Left lobe of liver (tissue), 2 donors: ENCODE measurements around the gene RTN4RL1. TPM values are rescaled to one million over a fixed set of nuclear protein-coding genes. Genes with fewer than 3 reads are reported as not detected.
"Not testable (repeated sequence)": the region's sequence is repeated elsewhere in the genome, so short reads cannot be mapped to it uniquely, and the experiment has no call there.

Experiments used
- ATAC-seq: fragments of 200-7000 bp; cut with Tn5 transposase; one replicate; pipeline ENCODE4 v1.9.1; 2020; ENCODE audit warnings: mild to moderate bottlenecking, moderate library complexity
- DNase-seq: peaks from one replicate; pipeline ENCODE4 v3.0.0-alpha.2; 2020; ENCODE audit warnings: low spot score
- total RNA-seq: library from RNA; stranded (reverse); gene quantifications from one replicate; pipeline ENCODE4 v1.2.1, GENCODE V29; 2021
- donor health status: DM: no; HTN: no; CAD: no; lungs with moderate emphysema.
- donor health status: DM: no; HTN: yes; CAD: no.

The RTN4RL1 gene
- total RNA-seq, 1 donor from 2014 or later, result 1.8 TPM

GRCh38 chr17:2008332-2009126 is 16.6 kb downstream of the RTN4RL1 start:
- DNase-seq, result no peak
- no peak for ATAC-seq

DNA sequence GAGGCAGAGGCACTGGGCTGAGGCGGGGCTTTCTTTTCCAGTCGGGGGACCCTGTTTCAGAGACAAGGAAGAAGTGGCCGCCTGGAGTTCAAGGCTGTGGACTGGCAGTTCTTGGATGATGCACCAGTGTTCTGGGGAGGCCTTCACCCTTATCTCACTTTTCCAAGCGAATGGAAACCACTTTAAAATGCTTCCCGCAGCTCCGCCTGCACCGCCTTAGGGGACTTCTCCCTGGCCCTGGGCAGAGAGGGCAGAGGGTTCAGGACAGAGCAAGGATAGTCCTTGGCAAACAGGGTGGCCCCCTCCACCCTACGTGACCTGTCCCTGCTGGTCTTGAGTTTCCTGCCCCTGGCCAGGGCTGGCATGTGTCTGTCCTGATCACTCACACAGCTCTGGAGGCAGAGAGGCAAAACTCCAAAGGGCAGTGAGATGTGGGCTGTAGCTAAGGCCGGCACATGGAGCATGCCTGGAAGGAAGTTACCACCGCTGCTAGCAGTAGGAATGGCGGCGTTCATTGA is 20.6 kb downstream of the RTN4RL1 start:
- DNase-seq (peak; percentile 84), ATAC-seq (peak; percentile 60)

- no peak for ATAC-seq
- DNase-seq, result no peak
These were observed 21.6 kb downstream of the RTN4RL1 start for GRCh38 chr17:2003525-2003924.

DNA sequence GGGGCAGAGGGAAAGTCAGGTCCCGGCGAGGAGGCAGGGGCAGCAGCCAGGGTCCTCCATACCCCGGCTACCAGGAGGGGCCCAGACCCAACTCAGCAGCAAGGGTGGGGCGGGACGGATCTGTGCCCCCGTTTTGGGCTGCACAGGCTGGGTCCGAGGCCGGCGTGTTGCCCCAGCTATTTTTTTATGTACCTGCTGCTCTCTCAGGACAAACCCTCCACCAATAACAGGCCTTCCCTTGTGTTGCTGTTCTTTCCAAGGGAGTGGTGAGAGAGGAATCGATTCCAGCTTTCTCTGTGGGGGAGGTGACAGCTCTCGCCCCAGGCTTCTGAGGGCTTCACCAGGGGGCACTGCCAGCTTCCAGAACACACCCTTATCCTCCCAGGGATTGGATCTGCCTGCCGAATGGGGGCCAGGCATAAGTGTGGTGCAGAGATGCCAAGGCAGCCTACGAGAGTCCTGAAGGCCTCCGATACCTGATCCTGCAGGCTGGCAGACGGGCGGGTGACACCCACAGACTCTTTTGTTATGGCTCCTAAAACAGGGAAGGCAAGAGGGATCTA is 22.3 kb downstream of the RTN4RL1 start:
- ATAC-seq, result peak; percentile 19
- DNase-seq, result peak; percentile 59

GRCh38 chr17:1999557-2000251 is 25.4 kb downstream of the RTN4RL1 start:
- ATAC-seq, result peak; percentile 54
- DNase-seq, result peak; percentile 85

DNA sequence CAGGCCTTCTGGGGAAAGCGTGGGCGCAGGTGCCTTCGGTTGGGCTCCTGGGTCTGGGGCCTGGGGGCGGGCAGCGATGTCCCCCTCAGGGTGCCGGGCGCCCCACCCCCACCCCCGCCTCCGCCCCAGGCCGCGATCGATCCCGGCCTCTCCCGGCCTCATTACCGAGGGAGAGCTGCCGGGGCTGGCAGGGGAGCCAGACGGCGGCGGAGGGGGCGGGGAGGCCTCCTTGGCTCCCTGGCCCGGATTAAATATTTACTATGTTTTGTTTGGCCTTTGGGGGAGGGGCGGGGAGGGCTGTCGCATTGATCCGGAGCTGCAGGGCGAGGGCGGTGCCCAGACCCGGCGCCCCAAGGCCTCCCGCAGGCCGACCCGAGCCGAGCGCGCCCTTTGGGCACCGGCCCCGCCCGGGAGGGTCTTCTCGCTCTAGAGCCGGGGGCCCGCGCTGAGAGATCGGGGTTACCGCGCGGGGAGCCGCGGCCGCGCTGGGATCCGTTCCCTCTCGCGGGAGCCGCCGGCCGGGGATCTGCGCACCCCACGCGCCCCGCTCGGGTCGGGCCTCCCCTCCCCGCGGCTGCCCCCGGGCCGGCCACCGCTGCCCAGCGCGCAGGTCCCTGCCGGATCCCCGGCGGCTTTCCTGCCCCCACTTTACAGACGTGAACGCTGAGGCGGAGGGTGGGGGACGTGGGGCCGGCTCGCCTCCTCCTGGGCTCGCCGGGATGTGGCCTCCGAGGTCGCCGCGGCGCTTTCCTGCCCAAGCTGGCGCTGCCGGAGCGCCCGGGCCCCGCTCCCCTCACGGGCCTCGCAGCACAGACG is 27.0 kb downstream of the RTN4RL1 start:
- ATAC-seq, result peak; percentile 66
- DNase-seq, result peak; percentile 94

DNA sequence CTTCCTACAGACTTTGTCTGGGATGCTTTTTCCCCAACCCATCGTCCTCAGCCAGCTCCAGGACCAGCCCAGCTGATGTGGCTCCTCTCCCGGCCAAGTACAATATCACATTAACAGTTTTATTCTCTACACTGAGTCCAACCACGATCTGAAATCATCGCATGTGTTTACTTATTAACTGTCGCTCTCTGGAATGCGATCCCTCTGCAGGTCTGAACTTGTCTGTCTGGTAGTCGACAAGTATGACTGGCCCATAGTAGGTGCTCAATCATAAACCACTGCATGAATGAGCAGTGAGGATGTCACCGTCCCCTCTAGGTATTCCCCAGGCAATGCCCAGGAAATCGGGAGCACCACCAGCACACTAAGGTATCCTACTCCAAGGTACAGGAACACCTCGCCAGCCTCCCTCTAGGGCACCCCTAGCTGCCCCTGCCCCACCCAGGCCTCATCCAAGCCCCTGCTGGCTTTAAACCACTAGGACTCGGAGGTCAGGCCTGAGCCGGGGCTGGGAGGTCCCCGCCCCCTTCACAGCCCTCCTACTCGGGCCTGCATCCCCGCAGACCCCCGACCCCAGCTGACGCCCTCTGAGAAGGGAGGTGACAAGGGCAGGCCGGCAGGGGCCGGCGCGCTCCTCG is 27.7 kb downstream of the RTN4RL1 start:
- DNase-seq (peak; percentile 72), ATAC-seq (peak; percentile 47)

DNA sequence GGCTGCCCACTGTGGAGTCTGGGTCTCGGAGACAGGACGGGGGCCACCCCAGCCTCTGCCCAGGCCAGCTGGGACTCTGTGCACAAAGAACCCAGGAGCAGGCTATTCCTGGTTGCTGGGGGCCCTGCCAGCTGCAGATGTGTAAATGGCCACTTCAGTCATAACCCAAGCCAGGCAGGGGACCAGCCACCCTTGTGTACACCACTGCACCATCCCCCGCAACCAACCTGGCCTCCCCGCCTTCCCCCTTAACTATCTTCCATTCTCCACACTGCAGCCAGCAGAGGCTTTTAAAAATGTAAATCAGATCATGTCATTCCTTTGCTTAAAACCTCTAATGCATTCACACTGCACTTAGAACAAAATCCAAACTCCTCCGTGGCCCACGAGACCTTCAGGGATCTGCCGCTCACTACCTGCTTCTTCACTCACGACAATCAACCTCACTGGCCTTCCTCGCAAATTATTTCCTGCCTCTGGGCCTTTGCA is 28.3 kb downstream of the RTN4RL1 start:
- DNase-seq (no peak), ATAC-seq (no peak)

DNA sequence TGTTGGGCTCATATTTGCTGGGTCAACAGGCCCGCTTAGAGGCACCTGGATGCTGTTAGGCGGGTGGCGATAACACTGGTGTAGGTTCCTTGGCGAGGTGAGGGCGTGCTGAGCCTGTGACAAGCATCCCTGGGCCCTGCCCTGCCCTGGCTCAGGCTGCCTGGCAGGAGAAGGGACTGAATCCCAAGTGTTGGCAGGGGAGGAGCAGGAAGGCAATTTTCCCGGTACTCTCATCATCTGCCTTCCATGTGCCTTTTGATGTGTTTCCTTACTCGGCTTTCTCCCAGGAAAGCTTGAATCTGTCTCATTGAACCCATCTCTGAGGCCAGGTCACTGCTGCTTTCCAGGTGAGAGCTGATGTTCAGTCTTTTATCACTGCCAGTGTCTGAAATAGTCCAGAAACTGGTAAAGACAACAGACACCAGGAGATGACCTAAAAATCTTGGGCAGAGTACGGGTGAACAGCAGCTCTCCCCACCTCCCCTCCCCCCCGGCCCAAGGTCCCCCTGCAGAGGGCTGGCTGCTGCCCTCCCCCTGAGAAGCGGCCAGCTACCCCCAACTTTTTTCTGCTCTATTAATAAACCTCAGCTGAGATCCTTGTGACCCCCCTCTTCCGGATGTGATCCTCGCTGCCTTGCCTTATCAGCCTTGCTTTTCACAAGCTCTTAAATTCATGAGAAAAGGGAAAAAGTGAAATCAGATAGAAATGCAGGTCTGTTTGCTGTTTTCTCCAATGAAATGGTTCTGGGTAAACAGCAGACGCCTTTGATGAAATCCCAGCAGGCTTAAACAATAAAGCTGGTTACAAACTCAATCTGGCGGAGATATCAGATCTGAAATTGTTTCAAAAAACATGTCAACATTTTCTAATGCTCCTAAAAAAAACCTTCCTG is 29.0 kb downstream of the RTN4RL1 start:
- DNase-seq, result no peak
- ATAC-seq, result no peak

DNA sequence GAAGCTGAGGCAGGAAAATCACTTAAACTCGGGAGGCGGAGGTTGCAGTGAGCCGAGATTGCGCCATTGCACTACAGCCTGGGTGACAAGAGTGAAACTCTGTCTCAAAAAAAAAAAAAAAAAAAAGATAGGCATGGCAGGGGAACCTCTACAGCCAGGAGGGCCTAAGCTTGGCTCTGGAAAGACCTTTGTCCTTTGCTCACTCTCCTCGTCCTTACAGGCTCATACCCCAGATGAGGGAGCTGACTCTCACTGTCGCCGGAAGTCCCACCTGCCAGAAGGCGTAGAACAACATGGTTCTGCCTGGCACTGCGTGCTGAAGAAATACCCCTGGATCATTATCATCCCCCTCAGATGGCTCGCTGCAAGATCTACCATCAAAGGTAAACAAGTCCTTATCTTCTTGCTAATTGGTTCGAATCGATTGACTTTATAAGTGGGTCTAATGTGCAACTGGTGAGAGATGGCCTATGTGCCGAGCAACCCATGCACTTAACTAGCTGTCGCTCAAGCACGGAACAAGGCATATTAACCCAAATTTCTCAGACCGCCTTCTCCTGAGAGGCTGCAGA is 29.7 kb downstream of the RTN4RL1 start:
- DNase-seq (no peak), ATAC-seq (peak; percentile 5)

DNA sequence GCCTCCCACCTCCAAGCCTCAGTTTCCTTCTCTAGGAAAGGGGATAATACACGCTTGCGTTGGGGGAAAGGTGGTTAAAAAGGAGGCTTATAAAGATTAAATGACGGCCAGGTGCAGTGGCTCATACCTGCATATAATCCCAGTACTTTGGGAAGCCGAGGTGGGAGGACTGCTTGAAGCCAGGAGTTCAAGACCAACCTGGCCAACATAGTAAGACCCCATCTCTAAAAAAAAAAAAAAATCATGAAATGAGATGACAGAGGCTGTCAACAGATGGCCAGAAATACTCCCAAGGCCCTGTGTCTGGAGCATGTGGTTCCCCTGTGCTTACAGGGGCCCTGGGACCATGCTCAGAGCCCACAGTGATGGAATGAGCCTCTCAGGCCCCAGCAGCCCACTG is 30.4 kb downstream of the RTN4RL1 start:
- DNase-seq (no peak), ATAC-seq (no peak)

DNA sequence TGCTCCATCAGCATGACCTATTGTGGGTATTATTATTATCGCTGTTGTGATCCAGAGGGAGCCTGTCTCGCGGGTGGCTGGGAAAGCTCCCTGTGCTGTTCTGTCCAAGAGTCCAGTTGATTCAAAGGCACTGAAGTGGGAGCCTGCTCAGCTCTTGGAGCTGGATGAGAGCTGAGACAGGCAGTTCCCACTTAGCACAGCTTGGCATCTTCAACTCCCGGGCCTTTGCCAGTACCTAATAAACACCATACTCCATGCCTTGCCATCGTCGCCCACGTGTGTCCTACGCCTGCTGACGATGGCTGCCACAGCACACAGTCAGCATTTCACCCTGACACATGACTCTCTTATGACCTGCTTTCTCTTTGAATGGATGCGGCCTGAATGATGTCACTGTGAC is 32.6 kb downstream of the RTN4RL1 start:
- no peak for DNase-seq
- ATAC-seq, result no peak

- DNase-seq (no peak), ATAC-seq (no peak)
These were observed 36.0 kb downstream of the RTN4RL1 start for GRCh38 chr17:1989135-1989534.

DNA sequence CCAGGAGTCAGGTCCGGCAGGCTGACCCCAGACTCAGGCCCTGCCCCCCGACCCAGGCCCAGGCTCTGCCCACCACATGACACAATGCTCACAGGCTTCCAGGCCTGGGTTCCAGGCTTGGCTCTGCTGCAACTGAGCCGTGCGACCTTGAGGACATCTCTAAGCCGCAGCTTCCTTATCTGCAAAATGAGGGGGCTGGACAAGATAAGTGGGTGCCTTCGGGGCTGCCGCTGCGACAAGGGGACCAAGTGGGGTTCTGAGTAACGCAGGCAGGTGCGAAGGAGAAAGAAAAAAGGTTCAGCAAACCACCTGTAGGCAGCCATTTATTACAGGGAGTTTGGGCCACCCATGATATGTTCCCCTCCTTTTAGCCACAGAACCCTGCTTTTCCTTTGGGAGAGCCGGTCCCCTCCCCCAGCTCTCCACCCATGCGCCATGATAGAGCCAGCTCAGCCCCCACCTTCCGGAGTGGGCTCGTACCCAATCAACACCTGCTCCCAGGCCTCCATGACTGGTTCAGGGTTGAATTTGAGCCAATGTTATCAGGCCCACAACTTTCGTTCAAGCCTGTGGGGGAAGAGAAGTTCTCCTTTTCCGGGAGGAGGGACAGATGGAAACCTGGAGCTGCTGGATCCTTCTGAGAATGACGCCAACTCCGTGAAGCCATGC is 38.2 kb downstream of the RTN4RL1 start:
- no peak for ATAC-seq
- no peak for DNase-seq

DNA sequence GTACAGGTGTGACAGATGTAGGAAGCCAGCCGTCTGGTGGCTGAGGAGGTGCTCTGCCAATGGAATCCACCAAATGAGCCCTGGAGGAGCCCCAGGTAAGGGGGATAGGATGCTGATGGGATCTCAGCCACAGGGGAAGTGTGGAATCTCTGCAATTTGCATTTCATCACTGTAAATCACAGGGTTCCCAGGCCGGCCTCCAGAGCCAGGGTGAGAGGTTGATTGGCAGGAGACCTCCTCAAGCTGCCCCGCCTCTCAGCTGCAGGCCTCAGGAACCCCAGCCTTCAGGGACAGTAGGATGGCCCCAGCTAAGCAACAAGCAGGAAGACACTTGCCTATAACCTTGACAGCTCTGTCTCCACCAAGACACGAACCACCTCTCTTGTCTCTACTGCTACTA is 39.4 kb downstream of the RTN4RL1 start:
- ATAC-seq (no peak), DNase-seq (no peak)

DNA sequence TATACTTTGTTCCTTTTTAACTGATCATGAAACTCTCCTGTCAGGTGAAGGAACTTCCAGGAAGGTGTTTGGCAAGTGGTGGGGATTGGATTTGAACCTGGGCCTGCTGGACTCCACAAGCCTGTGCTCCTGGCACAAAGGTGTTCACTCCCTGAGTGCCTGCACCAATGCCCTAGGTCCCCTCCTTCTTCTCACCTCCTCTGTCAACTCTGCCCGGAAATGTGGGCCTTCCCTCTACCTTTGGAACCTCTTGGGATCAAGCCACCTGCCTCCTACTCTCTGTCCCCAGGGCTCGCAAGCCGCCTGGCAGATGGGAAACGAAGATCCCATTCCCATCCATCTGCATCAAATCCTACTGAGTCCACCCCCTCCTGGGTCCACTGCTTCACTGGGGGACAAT is 40.0 kb downstream of the RTN4RL1 start:
- ATAC-seq (peak; percentile 87), DNase-seq (peak; percentile 63)

DNA sequence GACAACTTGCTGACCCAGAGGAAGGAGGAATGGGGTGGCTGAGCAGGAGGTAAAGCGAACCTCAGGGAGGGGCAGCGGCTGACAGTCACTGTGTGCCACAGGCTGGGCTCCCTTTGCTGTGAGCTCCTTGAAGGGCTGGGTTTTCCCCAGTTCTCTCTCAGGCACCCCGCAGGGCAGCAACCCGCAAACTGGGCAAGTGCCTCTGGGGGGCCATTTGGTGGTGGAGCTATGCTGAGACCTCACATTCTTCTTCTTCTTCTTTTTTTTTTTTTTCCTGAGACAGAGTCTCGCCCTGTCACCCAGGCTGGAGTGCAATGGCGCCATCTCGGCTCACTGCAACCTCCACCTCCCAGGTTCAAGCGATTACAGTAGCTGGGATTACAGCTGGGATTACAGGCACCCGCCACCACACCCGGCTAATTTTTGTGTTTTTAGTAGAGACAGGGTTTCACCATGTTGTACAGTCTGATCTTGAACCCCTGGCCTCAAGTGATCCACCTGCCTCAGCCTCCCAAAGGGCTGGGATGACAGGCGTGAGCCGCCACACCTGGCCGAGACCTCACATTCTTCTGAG is 42.3 kb downstream of the RTN4RL1 start:
- not testable (repeated sequence) for DNase-seq, ATAC-seq

DNA sequence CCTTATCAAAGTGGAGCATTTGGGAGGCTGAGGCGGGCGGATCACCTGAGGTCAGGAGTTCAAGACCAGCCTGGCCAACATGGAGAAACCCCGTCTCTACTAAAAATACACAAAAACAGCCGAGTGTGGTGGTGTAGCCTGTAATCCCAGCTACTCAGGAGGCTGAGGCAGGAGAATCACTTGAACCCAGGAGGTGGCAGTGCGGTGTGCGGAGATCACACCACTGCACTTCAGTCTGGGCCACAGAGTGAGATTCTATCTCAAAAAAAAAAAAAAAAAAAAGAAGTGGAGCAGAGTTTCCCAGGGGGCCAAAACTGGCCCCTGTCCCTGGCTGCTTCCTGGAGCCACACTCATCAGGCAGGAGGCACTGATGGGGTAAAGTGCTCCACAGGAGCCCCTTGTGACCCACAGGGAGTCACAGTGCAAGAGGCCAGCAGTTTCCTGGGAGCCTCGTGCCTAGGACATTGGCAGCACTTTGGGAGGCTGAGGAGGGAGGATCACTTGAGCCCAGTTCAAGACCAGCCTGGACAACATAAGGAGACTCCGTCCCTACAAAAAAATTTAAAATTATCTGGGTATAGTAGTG is 44.4 kb downstream of the RTN4RL1 start:
- DNase-seq, result no peak
- ATAC-seq, result no peak
